Transverse colon (tissue), 3 donors: ENCODE results near the gene ROPN1L.

Experiments used
- CTCF ChIP-seq, 5 experiments: fragments of 200-600 bp in 3 of 5; fragments of 450-650 bp in 2 of 5; sonication (generic) in 3 of 5; IDR thresholded peaks; 1 replicate in 2 of 5; 2 replicates in 3 of 5; pipeline ENCODE4 v1.5.1; 2016 to 2017; ENCODE audit warnings: antibody characterized with exemption in 5 of 5, inconsistent platforms in 3 of 5, mild to moderate bottlenecking in 2 of 5, moderate library complexity in 1 of 5
- POLR2A ChIP-seq: fragments of 450-650 bp; IDR thresholded peaks from one replicate; pipeline ENCODE4 v1.6.1; 2016; ENCODE audit warnings: antibody characterized with exemption, mild to moderate bottlenecking, moderate library complexity

DNA sequence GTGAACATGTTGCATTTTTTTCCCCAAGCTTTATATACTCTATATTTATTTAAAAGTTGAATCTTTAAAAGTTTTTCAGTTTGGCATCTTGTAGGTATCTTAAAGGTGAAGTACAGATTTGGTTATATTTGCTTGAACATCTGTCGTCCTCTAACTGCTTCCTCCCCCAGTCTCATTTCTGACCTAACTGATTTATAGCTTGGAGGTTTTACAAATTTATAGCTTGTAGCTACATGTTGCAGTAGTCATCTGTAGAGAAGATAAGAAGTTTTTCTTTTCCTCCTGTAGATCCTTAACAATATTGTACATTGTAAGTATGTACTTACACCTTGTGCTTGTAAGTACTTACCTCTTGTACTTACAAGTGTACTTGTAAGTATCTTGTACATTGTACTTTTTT, 31.0 kb upstream of the ROPN1L start:
- TF ChIP-seq CTCF (IDR thresholded peaks at IDR 0.05) (no peak), POLR2A (no peak)
